Vagina (tissue), 2 donors: ENCODE measurements around the gene PDCD4.

Source experiments
- CTCF ChIP-seq, 3 experiments: fragments of 450-650 bp in 2 of 3; fragments of 200-600 bp in 1 of 3; sonication (generic) in 1 of 3; IDR thresholded peaks; one replicate each; pipeline ENCODE4 v1.5.1; 2017 to 2019; ENCODE audit warnings: antibody characterized with exemption in 3 of 3, mild to moderate bottlenecking in 2 of 3, moderate library complexity in 2 of 3
- POLR2A ChIP-seq, 2 donors: fragments of 450-650 bp; IDR thresholded peaks; one replicate each; pipeline ENCODE4 v1.6.1; 2017; ENCODE audit warnings: antibody characterized with exemption in 2 of 2, mild to moderate bottlenecking in 2 of 2, moderate library complexity in 2 of 2
- POLR2AphosphoS5 ChIP-seq, 2 donors: sonication (generic); formaldehyde crosslinking; IDR thresholded peaks; one replicate each; pipeline ENCODE4 v1.9.0; 2017; ENCODE audit warnings: antibody characterized with exemption in 2 of 2, mild to moderate bottlenecking in 2 of 2, low read depth in 1 of 2; ENCODE audit not compliant: insufficient read depth in 1 of 2

GRCh38 chr10:110946496-110946895 lies 74.8 kb downstream of the PDCD4 start:
- TF ChIP-seq CTCF (IDR thresholded peaks at IDR 0.05) (no peak), POLR2A (IDR thresholded peaks at IDR 0.05) (no peak), POLR2AphosphoS5 (IDR thresholded peaks at IDR 0.05; ENCODE audit: insufficient read depth in 1 of 2, low read depth in 1 of 2) (no peak)
